HepG2 (cell line): ENCODE measurements around the gene FBXO39. TPM values are rescaled to one million over a fixed set of nuclear protein-coding genes. Genes with fewer than 3 reads are reported as not detected.
A peak's percentile ranks its signal among the peaks of the same experiment; 100 is the strongest.

Experiments used
- CEBPB ChIP-seq: IDR thresholded peaks from 2 replicates; pipeline ENCODE4 v1.6.1; 2011; ENCODE audit warnings: low read depth, low read length, improper control_type of control experiment, borderline replicate concordance
- ERF ChIP-seq: IDR thresholded peaks from 2 replicates; pipeline ENCODE4 v1.6.1; 2018; ENCODE audit warnings: missing biosample characterization, missing genetic modification reagents
- FOXK1 ChIP-seq: sonication (generic); formaldehyde crosslinking; IDR thresholded peaks from 2 replicates; pipeline ENCODE4 v1.4.0; 2020; ENCODE audit warnings: low read depth, missing genetic modification reagents, borderline replicate concordance
- GPN1 ChIP-seq: sonication (generic); formaldehyde crosslinking; IDR thresholded peaks from 2 replicates; pipeline ENCODE4 v1.5.1; 2020; ENCODE audit warnings: missing genetic modification reagents, borderline replicate concordance
- HDAC1 ChIP-seq: sonication (generic); formaldehyde crosslinking; IDR thresholded peaks from 2 replicates; pipeline ENCODE4 v1.5.1; 2020; ENCODE audit warnings: mild to moderate bottlenecking, missing genetic modification reagents
- HES4 ChIP-seq: sonication (generic); formaldehyde crosslinking; IDR thresholded peaks from 2 replicates; pipeline ENCODE4 v1.9.0; 2021; ENCODE audit warnings: mild to moderate bottlenecking, missing genetic modification reagents, borderline replicate concordance
- KDM2A ChIP-seq: sonication (generic); formaldehyde crosslinking; IDR thresholded peaks from 2 replicates; pipeline ENCODE4 v1.4.0; 2020; ENCODE audit warnings: low read depth, missing genetic modification reagents, borderline replicate concordance
- MXI1 ChIP-seq: IDR thresholded peaks from 3 replicates; pipeline ENCODE4 v1.6.1; 2012; ENCODE audit warnings: low read depth, low read length, inconsistent platforms, borderline replicate concordance
- NCOA1 ChIP-seq: sonication (generic); formaldehyde crosslinking; IDR thresholded peaks from 2 replicates; pipeline ENCODE4 v1.9.0; 2021; ENCODE audit warnings: missing genetic modification reagents
- NRL ChIP-seq: sonication (generic); formaldehyde crosslinking; IDR thresholded peaks from 2 replicates; pipeline ENCODE4 v1.5.0; 2020; ENCODE audit warnings: missing genetic modification reagents, mild to moderate bottlenecking, moderate library complexity, borderline replicate concordance
- POLR2AphosphoS5 ChIP-seq: IDR thresholded peaks from 2 replicates; pipeline ENCODE4 v1.6.1; 2012; ENCODE audit warnings: low read depth, low read length
- RFX5 ChIP-seq: IDR thresholded peaks from 2 replicates; pipeline ENCODE4 v1.6.1; 2011; ENCODE audit warnings: low read depth, low read length, improper control_type of control experiment
- RFXAP ChIP-seq: sonication (generic); formaldehyde crosslinking; IDR thresholded peaks from 2 replicates; pipeline ENCODE4 v1.4.0; 2020; ENCODE audit warnings: missing genetic modification reagents, borderline replicate concordance
- ZNF446 ChIP-seq: sonication (generic); formaldehyde crosslinking; IDR thresholded peaks from 2 replicates; pipeline ENCODE4 v1.5.0; 2020; ENCODE audit warnings: mild to moderate bottlenecking, missing genetic modification reagents
- ZNF781 ChIP-seq: sonication (generic); formaldehyde crosslinking; IDR thresholded peaks from 2 replicates; pipeline ENCODE4 v1.5.1; 2020; ENCODE audit warnings: borderline replicate concordance, mild to moderate bottlenecking, missing genetic modification reagents; ENCODE audit errors: not compliant biosample characterization
- polyA plus RNA-seq, 8 experiments: library from polyadenylated mRNA; depleted of rRNA in 3 of 8; stranded (reverse) in 7 of 8; unstranded in 1 of 8; fragments of >200 nt; fragmentation: Illumina TruSeq in 4 of 8; extraction: Trizol in 4 of 8; gene quantifications; 2 replicates each; pipeline versions ENCODE4 v1.2.1 to v1.2.3, GENCODE V29; 2011 to 2016; ENCODE audit warnings: low read depth in 4 of 8, missing spikeins in 1 of 8, mixed read lengths in 1 of 8; ENCODE audit not compliant: insufficient read depth in 1 of 8
- total RNA-seq, 5 experiments: library from RNA; depleted of rRNA; stranded (reverse); fragments of >200 nt; fragmentation: Illumina TruSeq; extraction: Trizol; gene quantifications; 2 replicates each; pipeline ENCODE4 v1.2.3, GENCODE V29; 2016; ENCODE audit warnings: low read depth in 1 of 5
- TF ChIP-seq, protein P1 (sequence below): sonication (generic); formaldehyde crosslinking; IDR thresholded peaks from 2 replicates; pipeline ENCODE4 v1.4.0; 2020; ENCODE audit warnings: missing genetic modification reagents, mild to moderate bottlenecking, borderline replicate concordance
- TF ChIP-seq, protein P2 (sequence below): sonication (generic); formaldehyde crosslinking; IDR thresholded peaks from 2 replicates; pipeline ENCODE4 v1.8.0; 2023; ENCODE audit warnings: mild to moderate bottlenecking, missing genetic modification reagents
- TF ChIP-seq, protein P3 (sequence below): sonication (generic); formaldehyde crosslinking; IDR thresholded peaks from 2 replicates; pipeline ENCODE4 v1.5.0; 2020; ENCODE audit warnings: missing genetic modification reagents, mild to moderate bottlenecking, borderline replicate concordance
- TF ChIP-seq, protein P4 (sequence below): fragments of 450-650 bp; IDR thresholded peaks from 2 replicates; pipeline ENCODE4 v1.6.1; 2017

FBXO39 gene
- total and polyA plus RNA-seq, 2 of the 13 experiments (the other 11 are each of a cell fraction or from before 2014, with no cell fraction given), result 0.09 TPM; not detected in 1

DNA sequence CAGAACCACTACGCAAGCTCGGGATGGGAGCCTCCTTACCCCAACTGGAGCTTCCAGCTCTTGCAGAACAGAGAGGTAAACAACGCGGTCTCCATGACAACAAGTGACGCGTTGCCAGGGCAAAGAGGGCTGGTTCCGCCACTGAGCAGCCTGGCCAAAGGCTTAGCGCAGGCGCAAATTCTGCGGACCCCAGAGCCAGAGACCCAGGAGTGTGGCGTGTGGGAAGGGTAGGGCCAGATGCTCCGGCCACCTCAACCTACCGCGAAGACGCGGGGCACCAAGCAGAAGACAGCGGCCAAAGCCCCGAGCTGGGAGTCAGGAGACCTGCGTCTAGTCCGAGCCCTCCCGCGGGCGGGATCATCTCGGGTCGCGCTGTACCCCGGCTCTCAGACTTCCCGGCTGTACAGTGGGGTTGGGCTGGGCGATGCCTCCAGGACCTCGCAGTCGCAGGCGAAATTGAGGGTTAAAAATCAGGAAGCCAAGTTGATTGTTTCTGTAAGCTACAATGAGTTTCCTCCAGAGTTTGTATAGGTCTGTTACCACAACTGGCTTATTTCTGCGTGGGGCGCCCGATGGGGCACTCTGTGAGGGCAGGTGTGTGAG, 55.7 kb downstream of the FBXO39 start, which contains the start of gene TEKT1 (continued):
- TF ChIP-seq, protein P1, sequence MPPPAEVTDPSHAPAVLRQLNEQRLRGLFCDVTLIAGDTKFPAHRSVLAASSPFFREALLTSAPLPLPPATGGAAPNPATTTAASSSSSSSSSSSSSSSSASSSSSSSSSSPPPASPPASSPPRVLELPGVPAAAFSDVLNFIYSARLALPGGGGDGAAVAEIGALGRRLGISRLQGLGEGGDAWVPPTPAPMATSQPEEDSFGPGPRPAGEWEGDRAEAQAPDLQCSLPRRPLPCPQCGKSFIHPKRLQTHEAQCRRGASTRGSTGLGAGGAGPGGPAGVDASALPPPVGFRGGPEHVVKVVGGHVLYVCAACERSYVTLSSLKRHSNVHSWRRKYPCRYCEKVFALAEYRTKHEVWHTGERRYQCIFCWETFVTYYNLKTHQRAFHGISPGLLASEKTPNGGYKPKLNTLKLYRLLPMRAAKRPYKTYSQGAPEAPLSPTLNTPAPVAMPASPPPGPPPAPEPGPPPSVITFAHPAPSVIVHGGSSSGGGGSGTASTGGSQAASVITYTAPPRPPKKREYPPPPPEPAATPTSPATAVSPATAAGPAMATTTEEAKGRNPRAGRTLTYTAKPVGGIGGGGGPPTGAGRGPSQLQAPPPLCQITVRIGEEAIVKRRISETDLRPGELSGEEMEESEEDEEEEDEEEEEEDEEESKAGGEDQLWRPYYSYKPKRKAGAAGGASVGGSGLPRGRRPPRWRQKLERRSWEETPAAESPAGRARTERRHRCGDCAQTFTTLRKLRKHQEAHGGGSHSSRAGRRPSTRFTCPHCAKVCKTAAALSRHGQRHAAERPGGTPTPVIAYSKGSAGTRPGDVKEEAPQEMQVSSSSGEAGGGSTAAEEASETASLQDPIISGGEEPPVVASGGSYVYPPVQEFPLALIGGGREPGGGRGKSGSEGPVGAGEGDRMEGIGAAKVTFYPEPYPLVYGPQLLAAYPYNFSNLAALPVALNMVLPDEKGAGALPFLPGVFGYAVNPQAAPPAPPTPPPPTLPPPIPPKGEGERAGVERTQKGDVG (CRISPR knock-in tag), result no peak
- TF ChIP-seq GPN1 (CRISPR knock-in tag) (no peak), ZNF781 (CRISPR knock-in tag) (no peak), NRL (CRISPR knock-in tag) (0 out of 2 replicates have a peak, but pooled peaks have one; percentile 25), KDM2A (0 out of 2 replicates have a peak, but pooled peaks have one; percentile 29), POLR2AphosphoS5 (no peak), MXI1 (peak; percentile 97; the same call in 2 of the 3 replicates), FOXK1 (peak; percentile 82; the same call in 1 of the 2 replicates), HDAC1 (peak; percentile 70), ZNF446 (CRISPR knock-in tag) (no peak), CEBPB (peak; percentile 35; the same call in 1 of the 2 replicates), RFX5 (peak; percentile 99), HES4 (CRISPR knock-in tag) (0 out of 2 replicates have a peak, but pooled peaks have one; percentile 35), NCOA1 (CRISPR knock-in tag) (no peak), RFXAP (CRISPR knock-in tag) (peak; percentile 99), ERF (no peak)
- TF ChIP-seq, protein P2, sequence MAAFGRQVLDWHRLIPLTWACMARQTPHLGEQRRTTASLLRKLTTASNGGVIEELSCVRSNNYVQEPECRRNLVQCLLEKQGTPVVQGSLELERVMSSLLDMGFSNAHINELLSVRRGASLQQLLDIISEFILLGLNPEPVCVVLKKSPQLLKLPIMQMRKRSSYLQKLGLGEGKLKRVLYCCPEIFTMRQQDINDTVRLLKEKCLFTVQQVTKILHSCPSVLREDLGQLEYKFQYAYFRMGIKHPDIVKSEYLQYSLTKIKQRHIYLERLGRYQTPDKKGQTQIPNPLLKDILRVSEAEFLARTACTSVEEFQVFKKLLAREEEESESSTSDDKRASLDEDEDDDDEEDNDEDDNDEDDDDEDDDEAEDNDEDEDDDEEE, result no peak
- TF ChIP-seq, protein P3, sequence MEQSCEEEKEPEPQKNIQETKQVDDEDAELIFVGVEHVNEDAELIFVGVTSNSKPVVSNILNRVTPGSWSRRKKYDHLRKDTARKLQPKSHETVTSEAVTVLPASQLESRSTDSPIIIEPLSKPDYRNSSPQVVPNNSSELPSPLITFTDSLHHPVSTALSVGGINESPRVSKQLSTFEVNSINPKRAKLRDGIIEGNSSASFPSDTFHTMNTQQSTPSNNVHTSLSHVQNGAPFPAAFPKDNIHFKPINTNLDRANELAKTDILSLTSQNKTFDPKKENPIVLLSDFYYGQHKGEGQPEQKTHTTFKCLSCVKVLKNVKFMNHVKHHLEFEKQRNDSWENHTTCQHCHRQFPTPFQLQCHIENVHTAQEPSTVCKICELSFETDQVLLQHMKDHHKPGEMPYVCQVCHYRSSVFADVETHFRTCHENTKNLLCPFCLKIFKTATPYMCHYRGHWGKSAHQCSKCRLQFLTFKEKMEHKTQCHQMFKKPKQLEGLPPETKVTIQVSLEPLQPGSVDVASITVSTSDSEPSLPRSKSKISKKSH (CRISPR knock-in tag), result no peak
- TF ChIP-seq, protein P4, sequence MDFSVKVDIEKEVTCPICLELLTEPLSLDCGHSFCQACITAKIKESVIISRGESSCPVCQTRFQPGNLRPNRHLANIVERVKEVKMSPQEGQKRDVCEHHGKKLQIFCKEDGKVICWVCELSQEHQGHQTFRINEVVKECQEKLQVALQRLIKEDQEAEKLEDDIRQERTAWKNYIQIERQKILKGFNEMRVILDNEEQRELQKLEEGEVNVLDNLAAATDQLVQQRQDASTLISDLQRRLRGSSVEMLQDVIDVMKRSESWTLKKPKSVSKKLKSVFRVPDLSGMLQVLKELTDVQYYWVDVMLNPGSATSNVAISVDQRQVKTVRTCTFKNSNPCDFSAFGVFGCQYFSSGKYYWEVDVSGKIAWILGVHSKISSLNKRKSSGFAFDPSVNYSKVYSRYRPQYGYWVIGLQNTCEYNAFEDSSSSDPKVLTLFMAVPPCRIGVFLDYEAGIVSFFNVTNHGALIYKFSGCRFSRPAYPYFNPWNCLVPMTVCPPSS, result no peak
